HEK293T (cell line): Measurements from ENCODE around the gene SH3PXD2A.

Source experiments
- CTCF ChIA-PET: fragments of 350-600 bp; formaldehyde crosslinking; extraction: SDS; loops from one replicate; lab custom pipeline; 2021; ENCODE audit warnings: antibody characterized with exemption, inconsistent platforms; lab: Yijun Ruan, JAX
- POLR2A ChIA-PET: fragments of 350-600 bp; formaldehyde crosslinking; extraction: SDS; loops from one replicate; lab custom pipeline; 2020; ENCODE audit warnings: antibody characterized with exemption, inconsistent platforms; lab: Yijun Ruan, JAX
- DNase-seq: peaks from one replicate; pipeline ENCODE4 v3.0.0; 2012; ENCODE audit warnings: mixed read lengths; ENCODE audit errors: extremely low spot score
- ARNT ChIP-seq: fragments of 450-650 bp; IDR thresholded peaks from 2 replicates; pipeline ENCODE4 v1.6.1; 2017; ENCODE audit warnings: mild to moderate bottlenecking
- BHLHE40 ChIP-seq: fragments of 450-650 bp; IDR thresholded peaks from 2 replicates; pipeline ENCODE4 v1.6.1; 2016; ENCODE audit warnings: mild to moderate bottlenecking, moderate library complexity, borderline replicate concordance
- CTBP1 ChIP-seq: fragments of 450-650 bp; IDR thresholded peaks from 2 replicates; pipeline ENCODE4 v1.6.1; 2016; ENCODE audit warnings: borderline replicate concordance
- ELF4 ChIP-seq: fragments of 450-650 bp; IDR thresholded peaks from 2 replicates; pipeline ENCODE4 v1.6.1; 2017; ENCODE audit warnings: antibody characterized with exemption
- FOXA1 ChIP-seq: fragments of 450-650 bp; IDR thresholded peaks from 2 replicates; pipeline ENCODE4 v1.6.1; 2016; ENCODE audit warnings: mild to moderate bottlenecking
- FOXK2 ChIP-seq: fragments of 450-650 bp; IDR thresholded peaks from 2 replicates; pipeline ENCODE4 v1.6.1; 2016; ENCODE audit warnings: mild to moderate bottlenecking
- FOXM1 ChIP-seq: fragments of 450-650 bp; IDR thresholded peaks from 2 replicates; pipeline ENCODE4 v1.6.1; 2017; ENCODE audit warnings: mild to moderate bottlenecking, borderline replicate concordance
- HDGF ChIP-seq: fragments of 450-650 bp; IDR thresholded peaks from 2 replicates; pipeline ENCODE4 v1.6.1; 2017; ENCODE audit warnings: antibody characterized with exemption, borderline replicate concordance
- L3MBTL2 ChIP-seq: fragments of 450-650 bp; conservative IDR thresholded peaks from 2 replicates; pipeline ENCODE4 v1.6.1; 2016; ENCODE audit warnings: mild to moderate bottlenecking
- LEF1 ChIP-seq: fragments of 450-650 bp; IDR thresholded peaks from 2 replicates; pipeline ENCODE4 v1.6.1; 2017; ENCODE audit warnings: mild to moderate bottlenecking, borderline replicate concordance
- NFRKB ChIP-seq: fragments of 450-650 bp; IDR thresholded peaks from 2 replicates; pipeline ENCODE4 v1.6.1; 2016; ENCODE audit warnings: mild to moderate bottlenecking, moderate library complexity
- SP1 ChIP-seq: fragments of 450-650 bp; IDR thresholded peaks from 2 replicates; pipeline ENCODE4 v1.6.1; 2017
- SUZ12 ChIP-seq: fragments of 450-650 bp; IDR thresholded peaks from 2 replicates; pipeline ENCODE4 v1.6.1; 2016; ENCODE audit warnings: mild to moderate bottlenecking
- TARDBP ChIP-seq: fragments of 450-650 bp; IDR thresholded peaks from 2 replicates; pipeline ENCODE4 v1.6.1; 2016
- ZNF384 ChIP-seq: fragments of 450-650 bp; IDR thresholded peaks from 2 replicates; pipeline ENCODE4 v1.6.1; 2016
- TF ChIP-seq, protein P1 (sequence below): fragments of 450-650 bp; IDR thresholded peaks from 2 replicates; pipeline ENCODE4 v1.6.1; 2016

The SH3PXD2A gene

DNA sequence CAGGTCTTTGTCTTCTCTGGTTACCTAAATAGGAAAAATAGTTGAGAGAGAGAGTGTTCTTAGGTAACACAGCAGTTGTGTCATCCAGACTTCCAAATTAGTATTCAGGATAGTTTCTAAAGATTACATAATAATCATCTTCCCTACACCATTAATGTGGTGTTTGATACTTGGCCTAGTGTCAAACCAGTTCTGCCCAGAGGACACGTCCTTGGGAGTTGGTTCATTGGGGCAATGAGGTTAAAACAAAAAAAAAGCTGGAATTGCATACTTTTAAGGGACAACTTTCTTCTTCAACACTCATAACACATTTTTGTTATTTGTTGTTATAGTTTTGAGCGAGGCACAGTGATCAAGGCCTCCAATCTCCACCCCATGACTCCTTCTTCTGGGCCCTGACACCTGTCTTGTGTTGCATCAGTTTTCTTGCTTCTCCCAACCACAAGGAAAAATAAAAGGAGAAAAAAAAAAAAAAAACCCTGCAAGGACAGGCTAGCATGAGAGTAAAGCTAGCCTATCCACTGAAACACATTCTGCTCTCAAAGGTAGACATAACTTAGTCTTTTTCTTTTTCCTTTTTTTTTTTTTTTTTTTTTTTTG lies 33.8 kb upstream of the SH3PXD2A start:
- ChIA-PET POLR2A (interaction anchor here (1.3 kb wide), 1 partner anchor 233 kb away, joined by 3 read pairs; the partner anchor contains the start of gene SFR1), CTCF (interaction anchor here (0.6 to 0.7 kb wide), 3 partner anchors 31 to 233 kb away, joined by 3 to 5 read pairs (median 3); partner anchors contain the start of gene SFR1)
- DNase-seq = no peak
- TF ChIP-seq FOXA1 (no peak), FOXM1 (no peak), NFRKB (no peak), LEF1 (no peak), SUZ12 (no peak), CTBP1 (no peak), SP1 (no peak), BHLHE40 (no peak), ZNF384 (no peak)

DNA sequence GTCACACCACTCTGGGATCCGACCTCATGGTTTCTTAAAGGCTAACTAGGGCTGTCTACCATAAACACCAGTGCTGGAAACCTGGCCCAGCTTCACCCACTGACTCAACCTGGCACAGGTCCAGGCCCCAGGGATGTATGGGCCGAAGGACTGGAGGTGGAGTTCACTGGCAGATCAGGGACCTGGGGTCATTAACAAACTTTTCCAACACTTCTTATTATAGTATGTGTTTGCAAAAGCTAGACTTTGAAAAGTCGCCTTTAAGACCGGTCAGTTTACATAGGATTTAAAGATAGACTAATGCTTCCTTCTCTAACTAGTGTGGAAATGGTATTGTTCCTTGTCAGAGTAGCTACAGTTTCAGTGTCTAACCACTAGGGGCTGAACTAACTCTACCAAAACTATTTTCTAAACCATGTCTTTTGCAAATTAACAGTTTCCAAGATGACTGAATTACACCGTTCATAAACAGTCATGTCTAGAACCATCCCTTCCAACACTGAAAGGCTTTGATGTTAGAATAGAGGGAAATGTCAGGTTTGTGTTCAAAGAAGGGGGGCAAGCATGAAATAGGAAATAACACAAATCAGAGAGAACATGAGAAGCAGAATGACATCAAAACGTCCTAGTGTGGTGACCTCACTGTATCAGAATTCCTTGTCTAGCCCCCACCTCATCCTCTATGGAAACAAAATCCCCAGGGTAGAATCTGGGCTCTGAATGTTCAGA lies 32.9 kb upstream of the SH3PXD2A start:
- peak; percentile 69 for DNase-seq
- CTCF ChIA-PET = interaction anchor here (0.6 to 1.6 kb wide), 14 partner anchors 8 to 388 kb away, joined by 3 to 6 read pairs (median 4); partner anchors contain the start of gene SFR1

GRCh38 chr10:103885617-103886016 lies 30.2 kb upstream of the SH3PXD2A start:
- DNase-seq = no peak
- CTCF ChIA-PET = interaction anchor here (0.6 to 2.7 kb wide), 7 partner anchors 165 to 680 kb away, joined by 3 to 18 read pairs (median 4); partner anchors contain the start of gene SFR1
- POLR2A ChIA-PET = no interaction called here
- TF ChIP-seq FOXM1 (no peak), TARDBP (no peak), HDGF (no peak), L3MBTL2 (no peak), ARNT (no peak), ELF4 (no peak), SP1 (no peak), FOXA1 (no peak), SUZ12 (no peak), ZNF384 (no peak)
- TF ChIP-seq, protein P1, sequence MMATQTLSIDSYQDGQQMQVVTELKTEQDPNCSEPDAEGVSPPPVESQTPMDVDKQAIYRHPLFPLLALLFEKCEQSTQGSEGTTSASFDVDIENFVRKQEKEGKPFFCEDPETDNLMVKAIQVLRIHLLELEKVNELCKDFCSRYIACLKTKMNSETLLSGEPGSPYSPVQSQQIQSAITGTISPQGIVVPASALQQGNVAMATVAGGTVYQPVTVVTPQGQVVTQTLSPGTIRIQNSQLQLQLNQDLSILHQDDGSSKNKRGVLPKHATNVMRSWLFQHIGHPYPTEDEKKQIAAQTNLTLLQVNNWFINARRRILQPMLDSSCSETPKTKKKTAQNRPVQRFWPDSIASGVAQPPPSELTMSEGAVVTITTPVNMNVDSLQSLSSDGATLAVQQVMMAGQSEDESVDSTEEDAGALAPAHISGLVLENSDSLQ = no peak

More for the DNA sequence above, 32.9 kb upstream of the SH3PXD2A start:
- POLR2A ChIA-PET = interaction anchor here (1.4 kb wide), 1 partner anchor 233 kb away, joined by 6 read pairs; the partner anchor contains the start of gene SFR1
- no peak for TF ChIP-seq SP1
- TF ChIP-seq, protein P1 = no peak
- TF ChIP-seq FOXK2 = no peak
- TF ChIP-seq ARNT = no peak
- TF ChIP-seq SUZ12 = no peak
- TF ChIP-seq HDGF = no peak
- TF ChIP-seq FOXM1 = no peak
- TF ChIP-seq L3MBTL2 = no peak
- TF ChIP-seq LEF1 = no peak
- TF ChIP-seq BHLHE40 = no peak
- TF ChIP-seq ELF4 = no peak
- TF ChIP-seq CTBP1 = no peak
- no peak for TF ChIP-seq NFRKB
- TF ChIP-seq ZNF384 = no peak
- TF ChIP-seq FOXA1 = no peak
- no peak for TF ChIP-seq TARDBP

DNA sequence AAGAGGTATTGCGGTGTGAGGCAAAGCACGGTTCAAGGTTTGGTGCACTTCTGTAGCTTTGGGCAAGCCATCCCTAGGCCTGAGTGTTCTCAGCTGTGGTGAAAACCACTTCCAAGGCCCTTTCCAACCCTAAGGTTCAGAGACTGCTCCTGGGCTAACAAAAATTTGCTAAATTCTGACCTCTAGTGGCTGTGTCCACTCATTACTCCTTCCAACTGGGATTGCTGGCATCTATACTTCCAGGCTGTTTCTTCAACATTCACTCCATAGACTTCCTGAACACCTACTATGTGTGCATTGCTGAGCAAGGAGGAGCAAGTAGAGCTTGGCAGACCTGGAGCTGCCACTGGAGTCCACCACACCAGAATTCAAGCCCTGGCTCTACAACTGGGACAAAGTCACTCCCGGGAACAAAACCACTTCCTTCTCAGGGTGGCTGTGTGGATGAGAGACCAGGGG lies 29.3 kb upstream of the SH3PXD2A start:
- DNase-seq = peak; percentile 81
- CTCF ChIA-PET = interaction anchor here (0.6 to 2.7 kb wide), 7 partner anchors 9 to 241 kb away, joined by 3 to 18 read pairs (median 4); no protein-coding TSS in a partner anchor
- POLR2A ChIA-PET = no interaction called here
- no peak for TF ChIP-seq NFRKB
- TF ChIP-seq FOXA1 = no peak
- TF ChIP-seq, protein P1 = no peak
- TF ChIP-seq ELF4 = no peak
- no peak for TF ChIP-seq HDGF
- TF ChIP-seq ZNF384 = no peak
- TF ChIP-seq BHLHE40 = no peak
- no peak for TF ChIP-seq FOXM1
- TF ChIP-seq LEF1 = no peak

DNA sequence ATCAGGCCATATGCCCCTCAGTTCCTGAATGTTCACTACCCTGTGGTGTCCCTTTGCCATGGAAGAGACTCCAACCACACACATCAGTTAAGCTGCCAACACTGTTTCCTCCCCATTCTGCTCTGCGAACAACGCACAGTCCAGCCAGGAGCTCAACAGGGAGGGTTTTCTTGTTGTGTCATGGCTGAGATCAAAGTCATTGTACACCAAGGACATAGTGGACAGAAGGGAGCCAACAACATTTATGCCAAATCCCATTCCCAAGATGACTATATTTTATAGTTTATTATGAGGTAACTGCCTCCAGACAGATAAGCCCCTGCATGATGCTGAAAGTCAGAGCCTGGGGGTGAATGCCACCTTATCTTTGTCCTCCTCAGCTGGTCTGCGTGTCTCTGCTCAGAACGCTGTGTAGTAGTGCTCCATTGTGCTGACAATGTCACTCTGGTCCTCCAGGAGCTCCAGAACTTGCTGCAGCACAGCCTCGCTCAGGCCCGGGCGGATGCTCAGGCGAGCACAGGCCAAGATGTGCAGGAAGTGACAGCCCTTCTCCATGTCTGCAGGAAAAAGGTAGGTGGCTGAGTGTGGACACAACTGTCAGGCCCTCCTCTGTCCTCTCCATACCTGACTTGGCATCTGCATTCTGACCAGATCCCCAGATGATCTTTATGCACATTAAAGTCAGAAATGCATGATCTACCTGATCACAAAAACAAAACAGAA lies 27.1 kb upstream of the SH3PXD2A start:
- ChIA-PET CTCF (no interaction called here), POLR2A (no interaction called here)
- no peak for DNase-seq
- TF ChIP-seq ELF4 (no peak), SUZ12 (no peak), BHLHE40 (no peak), NFRKB (no peak), TARDBP (no peak), CTBP1 (no peak), SP1 (no peak), ZNF384 (no peak), FOXA1 (no peak), ARNT (no peak), LEF1 (no peak), FOXK2 (no peak), FOXM1 (no peak), HDGF (no peak), L3MBTL2 (no peak)
- TF ChIP-seq, protein P1 = no peak
